Fibroblast of skin of abdomen (primary cell): ENCODE results near the gene DYNC1LI1.
"Not testable (repeated sequence)": the region's sequence is repeated elsewhere in the genome, so short reads cannot be mapped to it uniquely, and the experiment has no call there.

Experiments used
- DNase-seq: peaks from one replicate; pipeline ENCODE4 v3.0.0-alpha.2; 2013

DYNC1LI1 gene

DNA sequence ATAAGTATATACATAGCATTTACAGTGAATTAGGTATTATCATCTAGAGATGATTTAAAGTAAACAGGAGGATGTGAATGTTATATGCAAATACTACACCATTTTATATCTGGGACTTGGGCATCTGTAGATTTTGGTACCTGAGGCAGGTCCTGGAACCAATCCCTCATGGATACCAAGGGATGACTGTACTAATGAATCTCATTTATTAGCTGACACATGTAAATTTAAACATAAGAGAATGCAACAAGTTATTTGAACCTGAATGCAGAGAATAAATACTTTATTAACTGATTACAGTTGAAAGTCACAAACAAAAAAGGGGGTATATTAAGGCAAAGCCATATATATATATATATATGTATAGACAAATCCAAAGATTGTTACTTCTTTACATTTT, 44.9 kb downstream of the DYNC1LI1 start:
- no peak for DNase-seq

DNA sequence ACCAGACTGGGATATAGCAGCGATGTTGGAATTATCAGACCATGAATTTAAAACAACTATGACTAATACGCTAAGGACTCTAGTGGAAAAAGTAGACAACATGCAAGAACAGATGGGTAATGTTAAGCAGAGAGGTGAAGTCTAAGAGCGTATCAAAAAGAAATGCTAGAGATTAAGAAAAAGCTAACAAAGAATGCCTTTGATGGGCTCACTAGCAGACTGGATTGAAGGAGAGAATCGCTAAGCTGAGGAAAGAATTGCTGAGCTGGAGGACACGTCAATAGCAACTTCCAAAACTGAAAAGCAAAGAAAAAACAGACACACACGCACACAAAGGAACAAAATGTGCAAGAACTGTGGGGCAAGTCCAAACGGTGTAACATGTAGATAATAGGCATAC, 48.0 kb downstream of the DYNC1LI1 start:
- DNase-seq: peak; percentile 30

DNA sequence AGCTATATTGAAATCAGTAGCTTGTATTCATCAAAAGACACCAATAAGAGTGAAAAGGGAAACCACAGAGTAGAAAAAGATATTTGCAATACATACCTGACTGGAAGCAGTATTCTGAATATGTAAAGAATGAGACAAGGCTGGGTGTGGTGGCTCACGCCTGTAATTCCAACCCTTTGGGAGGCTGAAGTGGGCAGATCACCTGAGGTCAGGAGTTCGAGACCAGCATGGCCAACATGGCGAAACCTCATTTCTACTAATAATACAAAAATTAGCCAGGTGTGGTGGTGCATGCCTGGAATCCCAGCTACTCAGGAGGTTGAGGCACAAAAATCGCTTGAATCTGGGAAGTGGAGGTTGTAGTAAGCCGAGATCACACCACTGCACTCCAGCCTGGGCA, 51.7 kb downstream of the DYNC1LI1 start:
- DNase-seq: not testable (repeated sequence)

DNA sequence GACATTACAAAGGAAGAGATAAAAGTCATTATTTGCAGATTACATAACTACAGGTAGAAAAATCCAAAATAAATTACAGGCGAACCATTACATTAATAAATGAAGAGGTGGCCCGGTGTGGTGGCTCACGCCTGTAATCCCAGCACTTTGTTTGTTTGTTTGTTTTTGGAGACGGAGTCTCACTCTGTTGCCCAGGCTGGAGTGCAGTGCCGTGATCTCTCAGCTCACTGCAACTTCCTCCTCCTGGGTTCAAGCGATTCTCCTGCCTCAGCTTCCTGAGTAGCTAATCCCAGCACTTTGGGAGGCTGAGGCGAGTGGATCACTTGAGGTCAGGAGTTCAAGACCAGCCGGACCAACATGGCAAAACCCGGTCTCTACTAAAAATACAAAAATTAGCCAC, 53.9 kb downstream of the DYNC1LI1 start:
- not testable (repeated sequence) for DNase-seq

DNA sequence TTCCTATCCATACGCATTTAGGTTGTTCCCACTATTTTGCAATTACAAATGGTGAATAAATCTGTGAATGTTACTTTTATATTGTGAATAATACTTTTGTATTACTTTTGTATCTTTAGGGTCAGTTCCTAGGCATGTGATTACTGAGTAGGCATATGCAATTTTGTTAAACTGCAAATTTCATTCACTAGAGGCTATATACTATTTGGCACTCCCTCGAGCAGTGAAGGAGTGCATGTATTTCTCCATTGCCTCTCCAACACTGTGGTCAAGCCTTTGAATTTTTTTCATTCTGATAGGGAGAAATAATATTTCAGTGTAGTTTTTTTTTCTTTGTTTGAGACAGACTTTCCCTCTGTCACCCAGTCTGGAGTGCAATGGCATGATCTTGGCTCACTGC, 59.7 kb downstream of the DYNC1LI1 start:
- no peak for DNase-seq

DNA sequence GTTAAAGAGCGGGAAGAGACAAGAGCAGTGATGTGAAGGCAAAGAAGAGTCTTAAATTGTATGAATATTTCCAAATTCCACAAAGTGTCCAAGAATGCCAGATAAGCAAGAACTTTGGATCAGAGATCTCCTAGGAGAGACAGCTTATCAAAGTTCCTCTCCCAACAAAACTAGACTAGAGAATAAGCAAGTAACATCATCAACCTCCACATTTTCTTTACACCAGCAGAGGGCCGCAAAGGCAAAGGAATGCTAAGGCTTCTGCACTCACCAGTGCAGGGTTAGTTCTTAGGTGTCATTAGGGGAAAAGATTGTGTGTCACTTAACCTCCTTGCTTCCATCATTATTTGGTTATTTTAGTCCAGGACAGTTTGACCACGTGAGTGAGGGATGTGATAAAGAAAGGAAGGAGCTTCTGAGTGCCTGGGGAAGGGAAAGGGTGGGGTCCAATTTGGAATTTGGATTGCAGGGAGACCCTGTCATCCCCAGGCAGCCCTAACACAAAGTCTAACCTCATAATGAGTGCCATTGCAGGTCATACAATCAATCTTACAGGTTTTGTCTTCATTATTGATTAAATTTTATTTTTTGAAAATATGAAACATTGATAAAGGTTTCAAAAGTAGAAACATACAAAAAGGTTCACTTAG, 60.5 kb downstream of the DYNC1LI1 start:
- peak; percentile 66 for DNase-seq

DNA sequence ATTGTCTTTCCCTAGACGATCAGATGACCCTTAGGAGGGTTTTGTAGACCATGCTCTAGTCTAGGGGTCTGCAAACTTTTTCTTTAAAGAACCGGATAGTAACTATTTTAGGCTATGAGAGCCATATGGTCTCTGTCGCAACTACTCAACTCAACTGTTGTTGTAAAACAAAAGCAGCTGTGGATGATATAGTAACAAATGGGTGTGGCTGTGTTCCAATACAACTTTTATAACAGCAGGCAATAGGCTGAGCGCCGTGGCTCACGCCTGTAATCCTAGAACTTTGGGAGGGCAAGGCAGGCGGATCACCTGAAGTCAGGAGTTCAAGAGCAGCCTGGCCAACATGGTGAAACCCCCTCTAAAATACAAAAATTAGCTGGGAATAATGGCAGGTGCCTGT, 61.9 kb downstream of the DYNC1LI1 start:
- DNase-seq: peak; percentile 17

DNA sequence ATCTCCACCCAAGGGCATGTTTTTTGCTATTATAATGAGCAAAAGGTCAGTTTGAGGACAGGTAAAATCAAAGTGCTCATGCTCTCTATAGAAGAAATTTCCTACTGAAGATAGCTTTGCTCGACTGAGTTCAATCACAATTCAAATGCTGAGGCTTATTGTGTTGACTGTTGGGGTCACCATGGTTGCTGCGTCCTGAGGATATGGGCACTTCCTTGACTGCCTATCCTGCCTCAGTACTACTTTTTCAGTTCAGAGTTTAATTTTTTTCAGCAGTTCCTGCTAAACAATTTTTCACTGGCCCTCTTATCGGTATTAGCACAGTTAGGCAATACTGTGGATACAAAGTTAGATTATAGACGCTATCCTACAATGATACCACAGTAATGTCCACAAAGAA, 64.2 kb downstream of the DYNC1LI1 start:
- no peak for DNase-seq

DNA sequence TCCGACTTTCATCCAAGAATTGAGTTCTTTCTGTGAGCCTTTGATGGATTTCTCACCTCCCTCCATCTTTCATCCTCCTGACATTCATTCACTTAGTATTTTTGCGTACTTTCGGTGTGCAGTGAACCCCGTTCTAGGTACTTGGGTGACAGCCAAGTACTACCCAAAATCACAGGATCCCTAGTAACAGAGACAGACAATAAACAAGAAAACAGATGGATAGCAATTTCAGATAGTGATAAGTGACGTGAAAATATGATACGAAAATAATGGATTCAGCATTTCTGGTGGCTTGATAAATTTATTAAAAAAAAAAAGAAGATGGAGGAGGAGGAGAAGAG, 67.7 kb downstream of the DYNC1LI1 start:
- DNase-seq: no peak

DNA sequence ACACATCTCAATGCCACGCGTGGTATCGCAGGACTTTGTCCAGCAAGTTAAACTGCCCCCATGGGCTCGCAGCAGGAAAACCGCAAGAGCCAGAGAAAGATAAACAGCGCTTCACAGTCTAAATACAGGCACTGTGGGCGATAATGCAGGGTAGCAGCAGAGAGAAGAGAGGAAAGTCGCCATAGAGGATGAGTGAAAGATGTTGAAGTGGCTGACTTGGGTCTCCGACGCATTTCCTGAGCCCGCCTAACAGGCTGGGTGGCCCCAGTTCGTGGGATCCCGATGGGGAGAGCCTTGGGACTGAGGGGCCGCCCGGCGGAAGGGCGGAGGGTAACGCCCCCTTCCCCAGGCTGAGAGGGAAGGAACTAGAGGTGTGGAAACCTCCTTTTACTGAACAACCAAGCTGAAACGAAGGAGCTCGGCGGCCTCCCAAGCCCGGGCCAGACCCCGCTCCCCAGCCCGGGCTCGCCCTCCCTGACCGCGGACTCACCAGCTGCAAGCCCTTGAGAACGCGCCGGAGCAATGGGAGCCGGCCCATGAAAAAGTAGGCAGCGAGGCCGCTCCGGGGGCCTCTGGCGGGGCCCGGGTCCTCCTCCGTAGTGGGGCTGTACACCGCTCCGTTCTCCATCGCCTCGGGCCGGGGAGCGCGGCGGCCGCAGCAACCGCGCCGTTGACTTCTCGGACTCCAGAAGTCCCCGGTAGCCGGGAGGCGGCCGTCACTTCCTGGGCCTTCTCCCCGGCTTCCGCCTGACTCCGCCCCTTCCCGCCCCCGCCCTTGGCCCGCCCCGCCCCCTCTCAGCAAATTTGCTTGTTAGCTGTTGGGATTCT, 68.3 kb downstream of the DYNC1LI1 start, which contains the start of gene CMTM6:
CMTM6 (minus strand) TSS at position 735 of the 828 bp plus-strand sequence; CDS start at position 628, 107 bp downstream.
- DNase-seq: peak; percentile 77

DNA sequence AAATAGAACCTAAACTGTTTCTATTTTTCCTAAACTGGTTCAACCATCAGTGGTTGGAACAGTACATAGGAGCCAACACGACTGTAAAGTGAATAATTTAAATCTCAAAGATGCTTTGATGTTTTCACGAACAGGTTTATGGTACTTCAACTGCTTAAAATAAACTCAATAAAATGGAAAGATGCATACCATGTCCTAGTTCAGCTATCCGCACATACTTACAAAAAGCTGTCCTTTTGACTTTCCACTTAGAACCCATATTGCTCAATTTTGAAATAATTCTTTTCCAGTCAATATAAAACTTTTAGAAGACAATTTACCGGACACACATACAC, 68.9 kb downstream of the DYNC1LI1 start:
- DNase-seq: no peak

DNA sequence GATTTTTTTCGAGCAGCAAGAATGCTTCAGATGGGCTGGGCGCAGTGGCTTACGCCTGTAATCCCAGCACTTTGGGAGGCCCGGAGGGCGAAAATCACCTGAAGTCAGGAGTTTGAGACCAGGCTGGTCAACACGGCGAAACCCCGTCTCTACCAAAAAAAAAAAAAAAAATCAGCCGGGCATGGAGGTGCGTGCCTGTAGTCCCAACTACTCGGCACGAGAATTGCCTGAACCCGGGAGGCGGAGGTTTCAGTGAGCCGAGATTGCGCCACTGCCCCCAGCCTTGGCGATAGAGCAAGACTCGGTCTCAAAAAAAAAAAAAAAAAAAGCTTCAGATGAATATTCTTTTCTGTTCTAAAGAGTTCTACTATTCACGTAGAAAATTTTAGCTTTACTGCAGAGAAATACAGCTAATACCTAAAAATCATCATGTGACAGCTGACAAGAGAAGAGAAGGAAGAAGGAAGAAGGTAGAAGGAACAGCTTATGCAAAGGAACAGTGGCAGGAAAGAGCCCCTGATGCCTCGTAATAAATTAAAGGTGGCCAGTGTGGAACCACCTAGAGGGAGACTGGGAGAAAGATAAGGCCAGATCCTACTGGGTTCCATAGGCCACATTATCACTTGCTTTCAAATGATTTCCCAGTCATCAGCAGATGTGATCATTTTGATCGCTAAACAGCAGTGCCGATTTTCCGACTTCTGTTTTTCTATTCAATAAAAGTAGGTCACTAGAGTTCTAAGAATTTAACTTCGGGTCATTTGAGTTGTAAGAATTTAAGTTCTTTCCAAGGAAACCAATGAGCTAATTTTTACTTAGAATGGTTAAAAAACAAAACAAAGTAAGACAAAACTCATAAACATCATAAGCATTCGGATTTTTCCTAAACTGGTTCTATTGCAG, 69.5 kb downstream of the DYNC1LI1 start:
- no peak for DNase-seq

DNA sequence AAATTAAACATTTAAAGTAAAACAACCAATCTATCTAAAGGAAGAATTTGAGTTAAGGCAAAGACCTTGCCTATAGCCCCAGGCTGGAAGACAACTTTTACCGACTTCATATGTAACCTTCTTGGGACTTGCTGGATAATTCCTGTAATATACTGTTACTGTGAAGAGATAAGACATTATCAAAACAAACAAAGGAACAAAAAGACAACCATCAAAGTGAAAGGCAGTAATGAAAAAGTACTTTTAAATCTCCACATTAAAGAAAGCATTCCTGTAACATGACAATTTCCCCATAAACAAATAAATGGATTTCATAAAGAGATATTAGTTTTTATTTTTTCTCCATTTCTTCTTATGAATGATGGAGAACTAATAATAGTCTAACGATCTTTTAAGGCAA, 70.4 kb downstream of the DYNC1LI1 start:
- DNase-seq: no peak

DNA sequence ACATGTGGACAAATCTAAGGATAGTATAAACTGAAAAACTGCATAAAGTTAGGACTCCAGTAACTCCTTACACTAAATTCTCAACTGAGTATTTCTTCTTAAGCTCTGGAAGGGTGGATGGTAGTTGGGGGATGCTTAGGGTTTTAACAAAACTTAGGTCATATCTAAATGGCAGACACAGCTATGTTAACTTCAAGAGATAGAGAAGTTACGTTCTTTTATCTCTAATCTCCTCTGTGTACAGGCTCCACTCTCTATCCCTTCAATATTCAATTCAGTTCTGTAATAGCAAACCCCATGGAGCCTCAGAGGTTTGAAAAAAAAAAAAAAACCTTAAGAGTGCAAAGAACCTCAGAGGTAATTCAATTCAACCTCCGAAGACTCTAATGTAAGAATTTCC, 71.1 kb downstream of the DYNC1LI1 start:
- no peak for DNase-seq

DNA sequence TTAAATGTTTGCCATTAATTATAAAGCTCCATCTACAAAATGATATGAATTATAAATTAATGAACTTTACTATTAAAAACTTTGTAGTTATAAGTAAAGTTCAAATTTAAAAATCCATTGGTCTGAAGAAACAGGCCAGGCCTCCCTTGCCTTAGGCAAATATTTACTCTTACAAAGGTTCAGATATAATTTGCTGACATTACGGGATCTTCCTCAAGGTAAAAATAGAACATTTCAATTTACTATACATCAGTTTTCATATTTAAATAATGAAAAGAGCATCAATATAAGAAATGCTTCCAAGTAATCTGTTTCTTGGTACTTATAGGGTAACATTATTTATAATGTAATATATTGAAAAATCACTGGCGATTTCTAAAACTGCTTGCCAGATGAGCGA, 71.7 kb downstream of the DYNC1LI1 start:
- no peak for DNase-seq

DNA sequence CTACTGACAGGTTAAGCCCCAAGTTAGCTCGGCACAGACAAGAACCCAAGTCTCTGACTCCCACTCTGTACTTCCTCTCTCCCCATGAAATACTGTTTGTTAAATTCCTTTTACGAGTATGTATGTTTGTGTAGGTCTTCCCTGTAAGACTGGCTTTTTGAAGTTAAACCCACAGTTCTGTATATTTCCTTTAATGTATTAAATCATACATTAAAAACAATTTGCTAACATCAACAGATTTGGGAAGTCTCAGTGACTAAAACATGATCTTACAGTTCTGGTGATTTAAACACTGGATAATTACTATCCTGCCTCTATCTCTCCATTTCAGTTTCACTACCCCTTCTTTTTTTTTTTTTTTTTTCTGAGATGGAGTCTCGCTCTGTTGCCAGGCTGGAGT, 72.4 kb downstream of the DYNC1LI1 start:
- no peak for DNase-seq

DNA sequence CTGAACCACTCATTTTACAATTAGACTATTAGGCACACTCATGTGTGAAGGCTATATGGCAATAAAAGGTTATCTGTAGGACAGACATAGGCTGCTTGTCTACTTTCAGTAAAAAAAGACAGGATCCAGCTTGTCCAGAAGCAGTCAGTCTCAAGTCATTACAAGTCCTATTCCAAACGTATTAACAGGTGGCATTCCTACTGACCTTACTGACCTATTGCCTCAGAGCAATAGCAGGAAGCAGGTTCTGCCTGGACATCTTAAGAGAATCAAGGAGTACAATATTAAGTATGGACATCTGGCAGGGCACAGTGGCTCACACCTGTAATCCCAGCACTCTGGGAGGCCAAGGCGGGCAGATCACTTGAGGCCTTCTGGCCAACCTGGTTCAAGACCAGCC, 75.0 kb downstream of the DYNC1LI1 start:
- DNase-seq: no peak

DNA sequence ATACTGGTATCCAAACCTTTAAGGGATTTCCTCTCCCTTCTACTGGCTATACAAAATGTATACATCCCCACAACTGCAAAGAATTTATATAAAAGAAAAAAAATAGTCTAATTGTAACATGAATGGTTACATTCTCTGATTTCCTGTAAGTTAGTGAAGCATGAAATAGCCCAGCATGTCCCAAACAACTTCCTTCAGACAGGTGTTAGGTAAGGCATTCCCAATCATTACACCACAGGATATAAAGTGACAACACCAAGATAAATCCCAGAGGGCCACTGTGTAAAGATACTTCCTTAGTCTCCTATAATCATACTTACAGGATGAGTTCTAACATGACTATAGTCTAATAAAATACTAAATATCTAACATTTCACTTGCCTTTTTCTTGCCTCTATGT, 75.6 kb downstream of the DYNC1LI1 start:
- no peak for DNase-seq

DNA sequence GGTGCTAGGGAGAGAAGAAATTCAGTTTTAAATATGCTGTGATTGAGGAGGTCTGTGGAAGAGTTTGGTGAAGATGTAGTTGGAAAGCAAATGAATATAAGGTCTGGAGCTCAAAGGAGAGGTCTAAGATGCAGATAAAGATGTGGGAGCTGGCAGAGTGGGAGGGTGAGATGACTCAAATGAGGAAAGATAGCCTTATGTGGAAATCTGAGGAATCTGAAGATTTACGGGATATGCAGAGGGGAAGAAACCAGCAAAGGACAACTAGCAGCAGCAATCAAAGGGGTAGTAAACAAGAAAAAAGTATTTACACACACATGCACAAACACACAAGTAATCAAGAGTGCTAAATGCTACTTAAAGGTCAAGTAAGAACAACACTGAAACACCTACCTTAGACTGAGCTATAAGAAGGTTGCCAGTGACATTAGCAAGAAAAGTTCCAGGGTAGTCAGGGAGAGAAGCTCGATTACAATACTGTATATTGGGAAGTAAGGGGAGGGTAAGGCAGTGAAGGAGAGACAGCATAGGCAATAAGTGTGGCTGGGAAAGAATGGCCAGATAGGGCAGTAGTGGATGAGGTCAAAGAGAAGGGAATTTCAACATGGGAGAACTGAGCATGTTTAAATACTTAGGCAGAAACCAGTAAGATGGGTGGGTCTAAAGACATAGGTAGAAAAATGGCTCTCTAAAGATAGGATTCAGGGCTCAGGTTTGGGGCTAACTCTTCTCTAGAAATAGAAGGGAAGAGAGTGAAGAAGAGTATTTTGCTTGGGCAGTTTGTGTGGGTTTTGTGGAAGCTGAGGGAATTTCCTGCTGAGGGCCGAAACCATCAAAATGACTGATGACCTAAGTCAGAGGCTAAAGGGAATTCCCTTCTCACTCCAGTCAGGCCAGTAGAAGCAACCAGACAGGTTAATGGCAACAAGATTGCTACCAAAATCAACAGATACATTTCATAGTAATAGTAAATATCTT, 76.9 kb downstream of the DYNC1LI1 start:
- no peak for DNase-seq

DNA sequence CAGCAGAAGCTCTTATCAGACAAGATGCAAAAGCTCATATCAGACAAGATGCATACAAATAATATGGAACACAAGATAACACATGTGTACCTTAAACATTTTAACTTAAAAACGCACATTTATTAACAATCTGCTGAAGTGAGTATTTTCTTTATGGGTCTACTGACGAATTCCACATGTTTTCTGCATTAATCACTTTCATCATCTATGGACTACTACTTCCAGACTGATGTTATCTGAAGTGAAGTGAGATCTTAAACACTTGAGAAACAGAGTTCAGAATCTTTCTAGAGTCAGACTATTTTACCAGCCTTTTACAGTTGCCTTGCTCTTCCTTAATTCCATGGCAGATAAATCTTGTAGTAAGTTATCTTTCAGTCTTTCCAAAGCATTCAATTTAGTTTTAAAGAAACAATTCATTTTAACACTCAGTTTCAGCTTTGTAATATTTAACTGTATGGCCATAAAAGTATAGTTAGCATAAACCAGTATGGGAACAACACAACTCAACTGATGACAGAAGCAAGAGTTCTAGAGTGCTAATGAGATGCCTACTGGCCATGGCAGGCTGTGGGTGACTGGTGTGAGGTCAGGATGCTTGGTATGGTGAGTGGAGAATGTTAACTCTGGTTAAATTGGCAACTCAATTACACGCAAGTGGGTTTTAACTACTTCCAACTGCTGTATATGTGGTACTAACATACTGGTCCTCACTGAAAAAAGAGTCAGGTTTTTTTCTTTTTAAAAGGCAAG, 77.8 kb downstream of the DYNC1LI1 start:
- DNase-seq: peak; percentile 44

DNA sequence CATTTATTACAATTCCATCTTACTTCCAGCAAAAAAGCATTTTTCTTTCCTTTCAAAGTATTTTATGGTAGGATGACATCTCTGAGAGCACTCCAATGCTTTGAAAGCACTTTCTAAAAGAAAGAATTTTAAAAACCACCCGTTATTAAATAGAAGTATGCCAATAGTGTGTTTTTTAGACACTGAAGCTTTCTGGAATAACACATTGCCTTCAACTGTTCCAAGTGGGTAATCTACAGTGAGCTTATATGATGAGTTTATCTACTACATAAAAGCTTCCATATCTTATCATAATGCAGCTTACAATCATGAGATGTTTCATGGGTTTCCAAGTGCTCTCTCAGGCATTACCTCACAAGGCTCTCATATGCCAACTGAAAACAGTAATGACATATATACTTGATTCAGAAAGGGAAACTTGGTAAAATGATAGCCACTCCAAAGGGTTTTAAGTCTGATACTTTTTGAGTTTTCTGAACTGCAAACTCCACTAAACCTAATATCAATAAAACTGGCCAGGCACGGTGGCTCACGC, 82.1 kb downstream of the DYNC1LI1 start:
- DNase-seq: no peak
